Measurements from ENCODE around the gene BBX.

The BBX gene

DNA sequence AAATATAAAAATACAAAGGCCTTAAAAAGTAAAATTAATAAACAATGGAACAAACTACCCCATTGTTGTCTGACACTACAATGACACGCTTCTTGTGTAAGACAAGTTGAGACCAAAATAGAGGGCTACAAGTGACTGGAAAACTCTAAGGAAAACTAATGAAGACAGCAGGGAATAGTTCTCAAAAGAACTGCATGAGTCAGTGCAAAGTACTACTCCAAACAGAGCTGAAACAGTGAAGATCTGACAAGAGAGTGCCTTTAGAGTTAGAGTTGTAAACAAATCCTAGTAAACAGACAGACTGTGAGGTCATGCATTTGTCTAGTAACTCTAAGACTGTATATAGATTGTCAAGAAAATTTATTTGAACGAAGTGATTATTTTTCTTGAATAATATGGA, 233.9 kb downstream of the BBX start:
- no peak for DNase-seq

DNA sequence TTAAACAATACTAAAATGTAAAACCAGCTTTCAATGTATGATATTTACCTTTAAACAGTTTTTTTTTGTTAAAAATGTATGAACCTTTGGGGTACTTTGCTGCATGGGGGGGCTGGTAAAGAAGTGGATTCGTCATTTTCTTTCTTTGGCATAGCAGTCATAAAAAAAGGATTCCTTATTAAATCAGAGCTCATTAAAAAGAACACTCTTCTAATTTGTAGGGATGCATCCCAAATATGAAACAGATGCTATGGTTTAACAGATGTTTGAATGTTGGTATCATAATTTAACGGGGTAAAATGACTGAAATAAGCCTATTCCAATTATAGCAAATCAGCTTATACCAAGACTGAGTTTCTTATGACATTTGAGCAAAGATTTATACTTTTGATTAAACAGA, 234.4 kb downstream of the BBX start:
- no peak for DNase-seq

DNA sequence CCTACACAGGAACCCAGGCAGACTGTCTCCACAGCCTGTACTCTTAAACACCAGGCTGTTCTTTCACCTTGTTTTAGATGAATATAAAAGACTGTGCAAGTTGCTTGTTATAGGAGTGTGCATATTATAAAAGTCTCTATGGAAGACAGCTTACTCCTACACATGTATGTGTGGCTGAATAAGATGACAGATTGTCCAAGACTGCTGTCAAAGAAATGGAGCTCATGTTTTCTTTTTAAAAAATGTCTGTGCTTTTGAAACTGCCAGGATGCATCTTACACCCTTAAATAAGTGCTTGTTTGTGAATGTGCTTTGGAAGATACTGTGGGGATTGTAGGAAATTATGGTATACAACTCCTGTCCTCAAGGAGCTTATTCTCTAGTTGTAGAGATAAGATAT, 237.4 kb downstream of the BBX start:
- no peak for DNase-seq

DNA sequence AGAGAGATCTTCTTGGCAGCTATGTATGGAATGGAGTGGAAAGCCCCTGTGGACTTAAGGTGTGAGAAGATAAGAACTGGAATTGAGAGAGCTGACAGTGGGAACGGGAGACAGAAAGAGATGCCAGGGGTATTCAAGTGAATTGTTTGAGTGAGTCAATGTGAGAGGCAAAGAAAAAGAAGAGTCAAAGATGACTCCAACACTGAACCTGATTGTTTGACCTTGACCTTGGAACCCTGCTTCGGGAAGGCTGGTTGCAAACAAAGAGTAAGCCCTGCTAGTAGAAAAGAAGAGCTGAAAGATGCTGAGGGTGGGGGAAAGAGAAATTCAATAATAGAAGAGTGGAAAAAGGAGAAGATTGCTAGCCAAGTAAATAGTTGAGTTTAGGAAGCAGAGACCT, 238.6 kb downstream of the BBX start:
- no peak for DNase-seq

DNA sequence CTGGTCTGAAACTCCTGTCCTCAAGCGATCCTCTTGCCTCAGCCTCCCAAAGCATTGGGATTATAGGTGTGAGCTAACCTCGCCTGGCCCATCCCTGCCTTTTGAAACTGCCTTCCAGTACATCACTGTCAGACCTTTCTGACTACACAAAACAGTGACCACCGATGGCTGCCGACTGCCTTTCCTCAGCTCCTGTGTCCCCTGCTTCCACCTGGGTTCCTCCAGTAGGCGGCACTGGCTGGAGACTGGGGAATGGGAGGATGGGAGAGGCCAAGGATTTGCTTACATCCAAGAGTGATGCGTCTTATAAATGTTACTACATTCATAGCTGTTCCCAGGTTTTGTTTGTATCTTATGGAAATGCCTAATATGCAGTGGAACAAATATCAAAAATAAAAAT, 242.8 kb downstream of the BBX start:
- DNase-seq, result no peak

DNA sequence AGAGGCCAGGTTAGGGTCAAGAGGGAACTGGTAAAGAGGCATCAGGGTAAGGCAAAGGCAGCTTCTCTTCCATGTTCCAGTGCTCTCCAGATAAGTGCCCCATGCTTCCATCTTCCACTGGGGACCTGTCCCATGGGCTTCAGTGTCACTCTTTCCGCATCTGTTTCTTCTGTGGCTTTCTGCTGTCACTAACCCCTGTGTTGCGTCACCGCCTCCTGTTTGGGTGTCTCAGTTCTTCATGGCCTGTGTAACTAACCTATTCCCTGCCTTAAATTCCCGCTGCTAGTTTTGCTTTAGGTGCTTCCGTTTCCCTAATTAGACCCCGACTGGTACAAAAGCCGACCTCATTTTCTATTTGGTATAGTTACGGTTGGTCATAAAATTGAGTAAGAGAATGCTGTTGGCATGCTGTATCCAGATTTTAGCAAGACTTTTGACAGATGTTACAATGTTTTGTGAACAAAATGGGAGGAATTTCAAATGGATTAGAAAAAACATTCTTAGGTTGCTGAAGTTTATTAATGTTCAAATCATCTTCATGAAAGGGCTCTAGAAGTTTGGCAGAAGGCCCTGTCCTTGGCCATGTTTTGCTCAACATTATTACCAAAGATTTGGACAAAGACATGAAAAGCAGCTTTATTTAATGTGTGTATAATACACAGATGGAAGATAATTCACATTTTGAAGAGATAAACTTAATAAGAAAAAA, 245.3 kb downstream of the BBX start:
- no peak for DNase-seq

DNA sequence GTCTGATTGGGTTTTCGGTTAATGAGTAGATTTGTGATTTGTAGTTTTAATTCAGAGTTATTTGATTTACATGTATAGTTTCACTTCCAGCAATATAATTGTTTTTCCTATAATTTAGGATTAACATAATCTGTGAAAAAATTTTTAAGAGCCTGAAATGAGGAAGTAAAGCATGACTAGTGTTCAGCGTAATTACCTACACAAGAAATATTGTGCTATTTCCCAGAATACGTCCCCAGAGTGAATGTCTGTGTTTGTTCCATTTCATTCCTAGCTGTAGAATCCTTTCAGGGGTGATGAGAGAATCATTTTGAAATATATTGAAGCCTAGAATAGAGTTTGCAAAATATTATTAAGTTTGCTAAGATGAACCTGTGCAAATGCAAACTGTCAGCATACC, 247.1 kb downstream of the BBX start:
- no peak for DNase-seq

DNA sequence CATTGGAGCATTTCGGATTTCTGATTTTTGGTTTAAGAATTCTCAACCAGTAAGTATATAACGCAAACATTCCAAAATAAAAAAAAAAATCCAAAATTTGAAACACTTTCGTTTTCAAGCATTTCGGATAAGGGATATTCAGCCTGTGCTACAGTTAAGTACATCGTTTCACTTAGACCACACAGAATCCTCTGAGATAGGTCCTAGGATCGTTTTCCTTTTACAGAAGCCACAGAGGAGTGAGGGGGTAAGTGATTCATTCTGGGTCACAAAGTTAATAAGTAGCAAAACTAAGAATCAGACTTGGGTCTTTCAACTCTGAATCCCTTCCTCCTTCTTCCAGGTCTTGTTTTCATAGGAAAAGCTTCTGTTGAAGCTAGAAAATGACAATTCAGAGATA, 249.3 kb downstream of the BBX start:
- DNase-seq, result no peak

DNA sequence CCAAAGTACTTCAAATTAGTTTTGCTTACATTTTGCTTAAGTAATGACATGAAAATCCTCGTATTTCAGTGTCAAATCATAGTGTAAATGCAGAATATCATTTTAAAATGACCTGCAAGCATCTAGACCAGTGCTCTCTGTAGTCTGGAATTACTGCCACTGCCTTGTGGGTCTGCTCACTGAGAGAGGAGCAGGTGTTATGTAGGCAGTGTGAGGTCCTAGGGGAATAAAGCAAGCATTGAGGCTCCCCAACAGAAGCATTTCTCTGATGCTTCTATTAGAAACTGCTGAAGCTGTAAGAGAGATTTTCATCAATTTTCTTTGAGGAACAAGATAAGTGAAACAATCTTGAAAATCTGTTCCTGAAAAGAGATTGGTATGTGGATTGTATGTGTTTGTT, 253.2 kb downstream of the BBX start:
- DNase-seq, result no peak

DNA sequence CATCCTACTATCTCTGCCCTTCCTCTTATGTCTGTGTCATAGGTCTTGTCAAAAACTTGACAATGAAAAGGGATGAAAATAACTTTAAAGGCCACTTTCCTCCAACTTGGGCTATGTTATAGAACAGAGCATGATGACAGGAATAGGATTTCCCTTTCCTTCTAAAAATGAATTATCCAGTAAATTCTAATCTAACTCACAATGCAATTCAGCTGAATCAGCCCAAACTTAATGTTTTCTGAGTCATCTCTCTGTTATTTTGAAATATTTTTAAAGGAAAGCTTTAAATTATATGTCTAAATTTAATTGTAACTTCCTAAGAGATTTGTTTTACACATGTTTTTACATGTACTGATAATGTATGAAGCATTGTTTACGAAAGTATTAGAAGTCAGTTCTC, 258.5 kb downstream of the BBX start:
- no peak for DNase-seq

DNA sequence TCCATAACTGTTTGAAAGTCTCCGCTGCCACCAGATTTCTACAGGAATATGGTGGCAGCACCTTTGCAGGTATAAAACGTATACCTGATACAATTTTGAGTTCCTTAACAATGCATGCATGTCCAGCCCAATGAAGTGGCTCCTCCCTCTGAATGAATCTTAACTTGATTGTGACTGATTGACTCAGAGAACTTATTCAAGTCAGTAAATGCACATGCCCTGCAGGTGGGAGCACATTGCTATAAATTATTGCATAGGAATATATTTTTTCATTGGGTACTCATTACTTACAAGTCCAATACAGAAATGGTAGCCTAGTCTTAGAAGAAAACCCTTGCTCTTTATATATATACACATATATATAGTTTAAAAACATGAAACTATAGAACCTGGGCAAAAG, 259.3 kb downstream of the BBX start:
- no peak for DNase-seq

DNA sequence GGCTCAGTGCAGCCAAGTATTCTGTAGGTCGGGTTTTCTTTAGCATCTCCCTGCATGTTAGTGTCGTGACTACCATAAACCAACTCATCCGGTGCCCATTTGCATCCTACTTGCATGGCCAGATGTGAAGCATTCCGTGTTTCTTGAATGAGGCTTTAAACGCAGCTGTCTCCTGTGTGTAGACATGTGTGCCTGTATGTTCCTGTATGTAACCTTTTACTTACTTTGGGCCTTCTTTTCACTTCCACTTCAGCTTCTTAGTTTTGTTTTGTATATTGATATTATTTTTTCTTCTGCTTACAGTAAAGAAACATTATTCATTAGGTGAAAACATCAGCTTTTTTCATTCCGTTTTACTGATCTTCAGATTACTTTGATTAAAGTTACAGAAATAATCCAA, 267.9 kb downstream of the BBX start:
- no peak for DNase-seq

DNA sequence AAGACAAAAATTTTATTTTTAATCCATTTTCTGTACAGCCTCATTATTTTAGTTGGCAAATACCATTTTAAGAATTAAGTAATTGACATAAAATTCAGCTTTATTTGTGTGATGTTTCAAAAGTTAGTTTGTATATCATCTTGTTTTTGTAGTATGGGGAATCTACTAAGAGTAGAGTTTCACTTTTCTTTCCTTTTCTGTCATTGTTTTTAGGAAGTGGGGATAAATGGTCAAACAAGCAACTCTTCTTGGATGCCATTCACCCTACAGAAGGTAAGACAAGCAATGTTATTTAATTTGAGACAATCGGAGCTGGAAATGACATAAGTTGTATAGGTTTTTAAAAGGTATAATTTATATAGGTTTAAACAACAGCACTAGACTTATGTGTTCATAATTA, 268.3 kb downstream of the BBX start:
- no peak for DNase-seq

DNA sequence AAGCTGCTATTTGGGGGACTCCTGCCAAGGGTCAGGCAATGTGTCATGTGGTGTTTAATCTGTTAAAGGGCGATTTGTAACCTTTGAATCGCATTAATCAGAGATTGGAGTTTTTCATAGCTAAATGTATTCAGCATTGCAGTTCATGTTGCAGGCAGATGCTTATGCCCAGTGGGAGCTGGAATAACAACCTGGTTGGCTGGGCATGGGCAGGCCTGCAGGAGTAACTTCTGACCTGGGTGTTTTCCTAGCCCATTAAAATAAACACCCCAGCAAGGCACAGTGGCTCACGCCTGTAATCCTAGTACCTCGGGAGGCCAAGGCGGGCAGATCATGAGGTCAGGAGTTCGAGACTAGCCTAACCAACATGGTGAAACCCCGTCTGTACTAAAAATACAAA, 268.7 kb downstream of the BBX start:
- DNase-seq, result no peak

DNA sequence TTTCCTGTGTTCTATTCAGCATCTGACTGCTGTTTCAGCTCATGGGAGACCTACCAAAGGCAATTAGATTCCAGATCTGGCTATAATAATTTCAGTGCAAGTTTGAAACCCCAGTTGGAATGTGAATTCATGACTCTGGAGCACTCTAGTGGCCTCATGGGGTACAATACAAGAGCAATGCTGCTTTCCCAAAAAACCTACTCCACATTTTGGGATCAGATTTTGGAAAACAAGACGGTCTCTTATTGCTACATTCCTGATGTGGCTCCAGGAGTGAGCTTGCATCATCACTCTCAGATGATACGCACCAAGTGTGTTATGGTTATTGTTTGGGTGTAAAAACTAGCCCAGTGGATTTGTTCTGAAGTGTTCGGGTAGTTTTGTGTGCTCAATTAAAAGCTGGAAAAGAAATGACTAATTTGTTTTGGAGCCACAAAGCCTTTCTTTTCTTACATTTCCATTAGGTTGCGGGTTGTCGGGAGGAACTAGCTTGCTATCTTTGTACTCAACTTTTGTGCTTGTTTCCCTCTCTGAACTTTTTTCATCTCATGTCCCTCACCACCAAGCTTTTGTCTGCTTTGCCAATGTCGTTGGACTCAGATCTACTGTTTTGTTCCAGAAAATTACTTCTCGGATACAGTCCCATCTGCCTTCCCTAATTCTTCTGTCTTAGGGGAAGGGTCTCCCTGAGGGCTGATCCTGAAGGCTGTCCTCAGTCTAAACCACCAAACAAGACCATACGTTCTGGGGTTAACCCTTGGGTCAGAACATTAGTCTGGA, 272.1 kb downstream of the BBX start:
- no peak for DNase-seq

DNA sequence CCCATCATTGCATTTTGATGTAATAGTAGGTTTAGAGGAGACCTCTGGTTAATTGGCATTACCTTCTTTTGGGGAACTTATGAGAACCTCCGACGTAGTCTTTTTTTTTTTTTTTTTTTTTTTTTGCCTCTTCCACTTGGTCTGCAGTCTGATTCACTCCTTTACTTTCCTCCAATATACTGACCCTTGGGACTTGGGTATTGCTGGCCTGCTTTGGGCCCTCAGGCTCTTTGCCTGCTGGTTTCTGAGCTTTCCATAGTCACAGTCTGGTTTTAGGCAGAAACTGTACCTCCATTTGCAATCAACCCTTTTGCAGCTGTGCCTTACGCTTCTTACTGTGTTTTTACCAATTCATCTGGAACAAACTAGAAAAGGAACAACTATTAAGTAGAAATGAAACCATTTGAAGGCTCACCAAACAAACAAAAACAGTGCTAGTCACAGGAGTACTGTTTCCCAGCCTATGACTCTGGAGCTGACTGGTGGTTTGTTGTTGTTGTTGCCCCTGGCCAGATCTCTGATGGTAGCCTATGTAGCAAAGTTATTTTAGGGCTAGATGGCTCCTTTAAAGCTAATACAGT, 272.8 kb downstream of the BBX start:
- DNase-seq, result no peak

DNA sequence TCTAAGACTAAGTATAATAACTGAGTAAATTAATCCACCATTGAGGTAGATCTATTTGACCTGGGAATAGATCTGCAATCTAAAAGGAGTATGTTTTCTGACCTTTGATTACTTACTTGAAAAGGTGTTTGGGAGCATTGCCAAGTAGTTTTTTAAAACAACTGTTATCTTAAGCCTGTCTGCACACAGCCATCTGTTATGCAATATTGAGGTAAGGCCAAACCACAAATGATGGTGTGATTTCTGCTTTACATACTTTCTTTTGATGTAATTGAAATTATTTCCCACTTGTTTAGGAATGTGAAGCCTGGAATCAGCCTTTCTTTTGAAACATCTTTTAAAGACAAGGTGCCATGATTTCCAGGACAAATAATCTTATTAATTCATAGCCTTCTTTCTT, 274.0 kb downstream of the BBX start:
- no peak for DNase-seq

DNA sequence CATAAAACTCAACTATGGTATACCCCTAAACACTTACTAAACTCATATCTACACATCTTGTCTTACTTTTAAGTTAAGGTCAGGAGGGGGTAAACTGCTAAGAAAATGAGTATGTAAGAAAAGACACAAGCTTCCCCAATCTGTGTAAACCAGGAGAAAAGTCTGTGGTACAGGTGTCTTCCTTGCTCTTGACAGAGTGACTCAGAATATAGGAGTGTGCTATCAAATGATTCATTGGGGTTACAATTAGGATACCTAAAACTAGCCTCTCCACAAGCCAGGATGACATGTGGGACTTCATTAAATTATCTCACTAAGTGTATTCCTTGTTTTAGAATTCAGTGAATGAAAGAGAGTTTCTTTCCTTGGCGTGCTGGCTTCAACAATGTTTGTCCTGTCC, 274.8 kb downstream of the BBX start:
- no peak for DNase-seq

DNA sequence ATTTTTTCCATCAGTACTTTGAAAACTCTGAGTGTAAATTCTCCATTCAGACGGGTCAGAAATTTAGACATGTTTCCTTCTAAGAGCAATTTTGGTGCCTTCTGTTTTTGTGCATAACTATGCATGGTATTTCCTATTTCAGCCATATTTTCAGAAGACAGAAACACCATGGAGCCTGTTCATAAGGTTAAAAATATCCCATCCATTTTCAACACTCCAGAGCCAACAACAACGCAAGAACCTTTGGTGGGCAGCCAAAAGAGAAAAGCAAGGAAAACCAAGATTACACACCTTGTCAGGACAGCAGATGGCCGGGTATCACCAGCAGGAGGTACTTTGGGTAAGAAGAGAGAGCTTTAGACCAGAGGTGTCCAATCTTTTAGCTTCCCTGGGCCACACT, 275.6 kb downstream of the BBX start:
- no peak for DNase-seq

DNA sequence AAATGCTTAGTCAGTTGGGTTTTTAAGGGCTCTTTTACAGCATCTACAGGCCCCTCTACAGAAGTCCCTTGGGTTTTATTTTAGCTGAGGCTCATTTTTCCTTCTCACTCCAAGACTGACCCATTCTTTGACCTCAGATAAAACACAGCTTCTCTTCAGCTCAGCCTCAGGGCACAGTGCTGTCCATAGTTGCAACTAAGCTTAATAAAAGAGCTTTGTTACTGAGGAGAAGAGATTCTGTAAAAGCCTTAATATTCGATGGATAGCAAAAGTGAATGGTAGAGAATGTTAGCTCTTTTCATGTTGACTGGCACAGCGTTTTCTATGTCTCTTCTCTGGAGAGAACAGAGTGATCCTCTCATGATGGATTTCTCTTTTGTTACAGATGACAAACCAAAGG, 277.9 kb downstream of the BBX start:
- DNase-seq, result no peak

DNA sequence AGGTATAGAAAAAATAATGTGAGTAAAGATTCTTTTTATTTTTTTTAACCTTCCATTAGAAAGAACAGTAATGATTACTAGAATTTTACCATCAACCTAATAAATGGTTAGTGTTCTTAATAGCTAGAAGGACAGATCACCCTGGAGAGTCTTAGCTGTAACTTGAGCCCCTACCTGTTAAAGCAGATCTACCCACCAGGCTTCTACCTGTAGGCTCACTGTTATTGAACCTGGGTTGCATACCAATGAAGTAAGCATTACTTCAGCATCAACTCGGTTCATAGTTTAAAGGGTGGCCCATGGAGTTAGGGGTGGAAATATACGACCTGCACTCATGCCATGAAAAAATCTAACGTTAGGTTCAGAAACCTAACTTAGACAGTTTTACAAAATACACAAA, 280.4 kb downstream of the BBX start:
- DNase-seq, result no peak

DNA sequence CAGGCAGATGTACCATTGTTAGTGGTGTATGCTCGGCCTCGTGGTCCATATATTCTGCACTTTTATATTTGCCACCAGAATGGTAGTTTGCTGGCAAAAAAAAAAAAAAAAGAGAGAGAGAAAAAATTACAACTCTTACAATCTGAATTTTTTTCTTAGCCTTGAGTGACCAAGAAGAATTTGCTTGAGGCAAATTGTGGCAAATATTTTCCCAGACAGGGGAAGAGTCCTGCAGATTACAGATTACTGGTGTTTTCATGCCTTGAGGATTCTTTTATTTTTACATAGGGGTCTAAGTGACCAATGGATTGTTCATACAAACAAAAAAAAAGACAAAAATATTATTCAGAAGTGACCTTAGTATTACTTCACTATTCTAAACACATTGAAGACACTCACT, 283.3 kb downstream of the BBX start:
- DNase-seq, result no peak

DNA sequence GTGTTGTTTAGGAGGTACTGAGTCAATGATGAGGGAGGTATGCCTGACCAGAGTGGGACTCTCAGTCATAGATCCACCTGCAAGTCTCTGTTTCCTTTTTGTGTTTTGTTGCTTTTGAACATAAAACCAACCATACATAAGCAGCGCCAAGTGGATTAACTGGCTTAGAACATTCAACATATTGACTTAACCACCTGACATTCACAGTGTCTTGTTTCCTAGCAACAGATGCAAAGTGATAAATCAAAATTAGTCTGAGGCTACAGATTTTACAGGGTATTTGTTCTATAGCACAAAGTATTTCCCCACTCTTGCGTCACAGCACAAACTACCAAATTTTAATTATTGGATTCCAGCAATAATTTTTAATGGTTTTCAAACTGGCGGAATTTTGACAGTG, 283.8 kb downstream of the BBX start:
- no peak for DNase-seq

Measured in effector CD4-positive, alpha-beta T cell (primary cell).